GM12878 (cell line): ENCODE measurements around the gene MACROD2. TPM values are rescaled to one million over a fixed set of nuclear protein-coding genes. Genes with fewer than 3 reads are reported as not detected.

ENCODE experiments used
- ATAC-seq: fragments of 200-7000 bp; cut with Tn5 transposase; 3 replicates; pipeline ENCODE4 v1.9.1; 2020; ENCODE audit warnings: mild to moderate bottlenecking, moderate library complexity
- BruUV-seq: library from RNA; stranded (reverse); fragments of 400-500 nt; replicated peaks from 2 replicates; lab custom pipeline; 2021; lab: Mats Ljungman, UMichigan
- CTCF ChIA-PET: fragments of 300-600 bp; sonication (Branson Sonifier 250); formaldehyde crosslinking; extraction: SDS; loops from one replicate; lab custom pipeline; 2021; ENCODE audit warnings: inconsistent platforms; lab: Yijun Ruan, JAX
- POLR2A ChIA-PET: fragments of 350-600 bp; formaldehyde crosslinking; extraction: SDS; loops from one replicate; lab custom pipeline; 2021; ENCODE audit warnings: inconsistent platforms; lab: Charles Lee
- RAD21 ChIA-PET: fragments of 300-600 bp; sonication (Branson Sonifier 250); formaldehyde crosslinking; loops from one replicate; lab custom pipeline; 2023; ENCODE audit warnings: antibody characterized with exemption; ENCODE audit not compliant: unreplicated experiment; lab: Charles Lee
- SMC1A ChIA-PET: fragments of 300-600 bp; sonication (Branson Sonifier 250); formaldehyde crosslinking; loops from one replicate; lab custom pipeline; 2023; ENCODE audit not compliant: unreplicated experiment, uncharacterized antibody; lab: Charles Lee
- DNase-seq: peaks from one replicate; pipeline ENCODE4 v3.0.0-alpha.2; 2011; ENCODE audit warnings: low read depth, low spot score
- FAIRE-seq: peaks from 3 replicates; lab custom pipeline; 2011; peaks lifted over from hg19 to GRCh38; lab: Jason Lieb, UNC
- H2AFZ ChIP-seq: 2 replicates; pipeline ENCODE4 v1.6.0; 2011; ENCODE audit warnings: low read depth, low read length, control low read depth; ENCODE audit not compliant: control insufficient read depth
- H3K27ac ChIP-seq: 2 replicates; pipeline ENCODE4 v1.5.1; 2011; ENCODE audit warnings: control low read depth; ENCODE audit not compliant: control insufficient read depth, insufficient read depth
- H3K27me3 ChIP-seq, 2 experiments: replicated peaks in 1 of 2; 2 replicates each; pipeline versions ENCODE4 v1.6.0 to v1.6.1; 2011; ENCODE audit warnings: low read length in 1 of 2; ENCODE audit not compliant: control insufficient read depth in 2 of 2, insufficient read depth in 2 of 2
- H3K36me3 ChIP-seq, 2 experiments: 2 replicates each; pipeline ENCODE4 v1.5.1; 2011; ENCODE audit warnings: low read length in 1 of 2; ENCODE audit not compliant: control insufficient read depth in 2 of 2, insufficient read depth in 2 of 2
- H3K4me1 ChIP-seq: 2 replicates; pipeline ENCODE4 v1.6.1; 2011; ENCODE audit warnings: mild to moderate bottlenecking, low read length, moderate library complexity, mixed read lengths; ENCODE audit not compliant: control insufficient read depth, insufficient read depth
- H3K4me2 ChIP-seq: 2 replicates; pipeline ENCODE4 v1.6.0; 2011; ENCODE audit warnings: control low read depth; ENCODE audit not compliant: control insufficient read depth, insufficient read depth
- H3K4me3 ChIP-seq: fragments of 200-600 bp; sonication (generic); 2 replicates; pipeline ENCODE4 v1.5.1; 2016
- H3K79me2 ChIP-seq: 2 replicates; pipeline ENCODE4 v1.6.0; 2011; ENCODE audit warnings: low read length; ENCODE audit not compliant: control insufficient read depth, insufficient read depth
- H3K9ac ChIP-seq: 2 replicates; pipeline ENCODE4 v1.8.0; 2011; ENCODE audit warnings: low read length, control low read depth, mixed read lengths; ENCODE audit not compliant: control insufficient read depth, insufficient read depth
- H3K9me3 ChIP-seq: replicated peaks from 3 replicates; pipeline ENCODE4 v1.5.1; 2011; ENCODE audit warnings: mild to moderate bottlenecking, low read length; ENCODE audit not compliant: control insufficient read depth, insufficient read depth
- H4K20me1 ChIP-seq: 2 replicates; pipeline ENCODE4 v1.6.0; 2011; ENCODE audit not compliant: control insufficient read depth, insufficient read depth
- POLR2AphosphoS2 ChIP-seq: IDR thresholded peaks from 2 replicates; pipeline ENCODE4 v1.6.1; 2011; ENCODE audit warnings: low read depth, mild to moderate bottlenecking, low read length, improper control_type of control experiment, moderate library complexity
- SRF ChIP-seq, 2 experiments: IDR thresholded peaks; 2 replicates each; pipeline ENCODE4 v1.6.1; 2011; ENCODE audit warnings: low read depth in 2 of 2, low read length in 2 of 2, mild to moderate bottlenecking in 1 of 2, moderate library complexity in 1 of 2
- TCF12 ChIP-seq: IDR thresholded peaks from 2 replicates; pipeline ENCODE4 v1.6.1; 2011; ENCODE audit warnings: low read depth, mild to moderate bottlenecking, low read length
- ZBED1 ChIP-seq: IDR thresholded peaks from 2 replicates; pipeline ENCODE4 v1.6.1; 2016; ENCODE audit warnings: borderline replicate concordance
- ZNF384 ChIP-seq: IDR thresholded peaks from 2 replicates; pipeline ENCODE4 v1.6.1; 2012; ENCODE audit warnings: low read depth, mild to moderate bottlenecking, low read length, improper control_type of control experiment, borderline replicate concordance
- ZZZ3 ChIP-seq: IDR thresholded peaks from 2 replicates; pipeline ENCODE4 v1.6.1; 2011; ENCODE audit warnings: low read depth; ENCODE audit not compliant: control insufficient read depth, insufficient read length
- WGBS: methylation state at CpG from one replicate; pipeline ENCODE4 v1.1.6; 2016; ENCODE audit warnings: low lambda C conversion rate; ENCODE audit not compliant: insufficient replicate concordance, insufficient coverage; ENCODE audit errors: missing lambda C conversion rate; 5-methylcytosine and 5-hydroxymethylcytosine counted together
- in situ Hi-C: fragments of 300-500 bp; cut with MboI; formaldehyde crosslinking; loops from 9 replicates; pipeline ENCODE4 v1.14.3; 2018; ENCODE audit warnings: mixed read lengths
- intact Hi-C: fragments of 100-400 bp; cut with micrococcal nuclease; formaldehyde crosslinking; loops from one replicate; pipeline ENCODE4 v1.14.2; 2022; ENCODE audit not compliant: unreplicated experiment
- polyA plus RNA-seq, 11 experiments: library from polyadenylated mRNA; depleted of rRNA in 4 of 11; unstranded in 6 of 11; stranded (reverse) in 5 of 11; fragments of >200 nt; fragmentation: Nextera tagmentation in 4 of 11; fragmentation: Illumina TruSeq in 1 of 11; extraction: Ambion mirVana in 4 of 11; extraction: Trizol in 1 of 11; gene quantifications; 1 replicate in 1 of 11; 2 replicates in 10 of 11; pipeline versions ENCODE4 v1.2.1 to v1.2.3, GENCODE V29; 2011 to 2016; ENCODE audit warnings: inconsistent platforms in 2 of 11, missing spikeins in 2 of 11, low read depth in 1 of 11
- total RNA-seq, 4 experiments: library from RNA; depleted of rRNA in 3 of 4; stranded (reverse); fragments of >200 nt in 3 of 4; fragmentation: Illumina TruSeq in 1 of 4; extraction: Trizol in 1 of 4; gene quantifications; 2 replicates each; pipeline versions ENCODE4 v1.2.1 to v1.2.3, GENCODE V29; 2013 to 2021
- TF ChIP-seq, protein P1 (sequence below): fragments of 150-350 bp; IDR thresholded peaks from 2 replicates; pipeline ENCODE4 v1.6.1; 2014; ENCODE audit warnings: mild to moderate bottlenecking, low read depth, low read length
- TF ChIP-seq, protein P2 (sequence below): fragments of 450-650 bp; IDR thresholded peaks from 2 replicates; pipeline ENCODE4 v1.6.1; 2017; ENCODE audit warnings: mild to moderate bottlenecking, moderate library complexity
- TF ChIP-seq, protein P3 (sequence below): IDR thresholded peaks from 2 replicates; pipeline ENCODE4 v1.6.1; 2012; ENCODE audit warnings: low read length, inconsistent platforms

The MACROD2 gene
- total and polyA plus RNA-seq, 10 of the 15 experiments (the other 5 are each of a cell fraction or from before 2014, with no cell fraction given): 1.1 to 21.5 (median 2.2) TPM

DNA sequence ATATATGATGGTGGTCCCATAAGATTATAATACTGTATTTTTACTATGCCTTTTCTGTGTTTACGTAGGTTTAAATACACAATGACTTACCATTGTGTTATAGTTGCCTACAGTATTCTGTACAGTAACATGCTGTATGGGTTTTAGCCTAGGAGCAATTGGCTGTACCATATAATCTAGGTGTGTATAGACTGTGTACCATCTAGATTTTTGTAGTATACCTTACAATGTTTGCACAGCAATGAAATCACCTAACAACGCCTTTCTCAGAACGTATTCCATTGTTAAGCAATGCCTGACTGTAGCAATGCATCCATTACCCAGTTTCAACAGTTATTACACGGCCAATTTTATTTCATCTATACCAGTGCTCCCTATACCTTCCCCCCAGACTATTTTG lies 10.7 kb downstream of the MACROD2 start:
- CTCF ChIA-PET: no interaction called here
- no peak for FAIRE-seq
- Histone ChIP-seq H3K79me2 (no peaks in the 10 kb centered on the region), H3K9ac (no peak overlapping the region), H3K27ac (no peak overlapping the region), H3K4me3 (no peak overlapping the region), H3K4me1 (no peaks in the 10 kb centered on the region), H3K36me3 (no peaks in the 10 kb centered on the region), H3K4me2 (no peak overlapping the region), H3K27me3 (no peaks in the 10 kb centered on the region), H2AFZ (no peak overlapping the region), H4K20me1 (no peaks in the 10 kb centered on the region), H3K9me3 (no peaks in the 10 kb centered on the region)
- POLR2A ChIA-PET: interaction anchor here (0.7 kb wide), 1 partner anchor 13 kb away, joined by 4 read pairs; no protein-coding TSS in a partner anchor
- SMC1A ChIA-PET: no interaction called here
- RAD21 ChIA-PET: no interaction called here
- intact Hi-C loops: no loop called here
- no peak for ATAC-seq
- no peak for DNase-seq
- in situ Hi-C loops: no loop called here
- BruUV-seq: no TSS peak
- WGBS: 0% methylated on average over 4 of the region's 4 CpGs
- TF ChIP-seq ZNF384: no peak
- TF ChIP-seq, protein P1, sequence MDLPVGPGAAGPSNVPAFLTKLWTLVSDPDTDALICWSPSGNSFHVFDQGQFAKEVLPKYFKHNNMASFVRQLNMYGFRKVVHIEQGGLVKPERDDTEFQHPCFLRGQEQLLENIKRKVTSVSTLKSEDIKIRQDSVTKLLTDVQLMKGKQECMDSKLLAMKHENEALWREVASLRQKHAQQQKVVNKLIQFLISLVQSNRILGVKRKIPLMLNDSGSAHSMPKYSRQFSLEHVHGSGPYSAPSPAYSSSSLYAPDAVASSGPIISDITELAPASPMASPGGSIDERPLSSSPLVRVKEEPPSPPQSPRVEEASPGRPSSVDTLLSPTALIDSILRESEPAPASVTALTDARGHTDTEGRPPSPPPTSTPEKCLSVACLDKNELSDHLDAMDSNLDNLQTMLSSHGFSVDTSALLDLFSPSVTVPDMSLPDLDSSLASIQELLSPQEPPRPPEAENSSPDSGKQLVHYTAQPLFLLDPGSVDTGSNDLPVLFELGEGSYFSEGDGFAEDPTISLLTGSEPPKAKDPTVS: no peak
- no peak for TF ChIP-seq POLR2AphosphoS2
- TF ChIP-seq SRF (IDR thresholded peaks at IDR 0.05; ENCODE audit: low read depth in 2 of 2, low read length in 2 of 2): no peak

DNA sequence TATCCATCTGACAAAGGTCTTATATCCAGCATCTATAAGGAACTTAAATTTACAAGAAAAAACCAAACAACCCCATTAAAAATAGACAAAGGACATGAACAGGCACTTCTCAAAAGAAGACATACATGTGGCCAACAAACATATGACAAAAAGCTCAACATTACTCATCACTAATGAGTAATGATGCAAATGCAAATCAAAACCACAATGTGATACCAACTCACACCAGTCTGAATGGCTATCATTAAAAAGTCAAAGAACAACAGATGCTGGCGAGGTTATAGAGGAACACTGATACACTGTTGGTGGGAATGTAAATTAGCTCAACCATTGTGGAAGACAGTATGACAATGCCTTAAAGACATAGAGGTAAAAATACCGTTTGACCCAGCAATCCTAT lies 13.9 kb downstream of the MACROD2 start:
- Histone ChIP-seq H3K9me3 (no peaks in the 10 kb centered on the region), H3K36me3 (no peaks in the 10 kb centered on the region), H3K27me3 (no peaks in the 10 kb centered on the region), H4K20me1 (no peaks in the 10 kb centered on the region), H3K4me1 (no peaks in the 10 kb centered on the region), H2AFZ (no peak overlapping the region), H3K27ac (no peak overlapping the region), H3K79me2 (no peaks in the 10 kb centered on the region), H3K4me3 (no peak overlapping the region), H3K4me2 (no peak overlapping the region), H3K9ac (no peak overlapping the region)
- ChIA-PET SMC1A (no interaction called here), RAD21 (no interaction called here), CTCF (no interaction called here), POLR2A (no interaction called here)
- no TSS peak for BruUV-seq
- DNase-seq (no peak), FAIRE-seq (no peak), ATAC-seq (no peak)
- intact Hi-C loops: no loop called here
- 3% methylated on average over 2 of the region's 2 CpGs for WGBS
- in situ Hi-C loops: no loop called here
- TF ChIP-seq, protein P2, sequence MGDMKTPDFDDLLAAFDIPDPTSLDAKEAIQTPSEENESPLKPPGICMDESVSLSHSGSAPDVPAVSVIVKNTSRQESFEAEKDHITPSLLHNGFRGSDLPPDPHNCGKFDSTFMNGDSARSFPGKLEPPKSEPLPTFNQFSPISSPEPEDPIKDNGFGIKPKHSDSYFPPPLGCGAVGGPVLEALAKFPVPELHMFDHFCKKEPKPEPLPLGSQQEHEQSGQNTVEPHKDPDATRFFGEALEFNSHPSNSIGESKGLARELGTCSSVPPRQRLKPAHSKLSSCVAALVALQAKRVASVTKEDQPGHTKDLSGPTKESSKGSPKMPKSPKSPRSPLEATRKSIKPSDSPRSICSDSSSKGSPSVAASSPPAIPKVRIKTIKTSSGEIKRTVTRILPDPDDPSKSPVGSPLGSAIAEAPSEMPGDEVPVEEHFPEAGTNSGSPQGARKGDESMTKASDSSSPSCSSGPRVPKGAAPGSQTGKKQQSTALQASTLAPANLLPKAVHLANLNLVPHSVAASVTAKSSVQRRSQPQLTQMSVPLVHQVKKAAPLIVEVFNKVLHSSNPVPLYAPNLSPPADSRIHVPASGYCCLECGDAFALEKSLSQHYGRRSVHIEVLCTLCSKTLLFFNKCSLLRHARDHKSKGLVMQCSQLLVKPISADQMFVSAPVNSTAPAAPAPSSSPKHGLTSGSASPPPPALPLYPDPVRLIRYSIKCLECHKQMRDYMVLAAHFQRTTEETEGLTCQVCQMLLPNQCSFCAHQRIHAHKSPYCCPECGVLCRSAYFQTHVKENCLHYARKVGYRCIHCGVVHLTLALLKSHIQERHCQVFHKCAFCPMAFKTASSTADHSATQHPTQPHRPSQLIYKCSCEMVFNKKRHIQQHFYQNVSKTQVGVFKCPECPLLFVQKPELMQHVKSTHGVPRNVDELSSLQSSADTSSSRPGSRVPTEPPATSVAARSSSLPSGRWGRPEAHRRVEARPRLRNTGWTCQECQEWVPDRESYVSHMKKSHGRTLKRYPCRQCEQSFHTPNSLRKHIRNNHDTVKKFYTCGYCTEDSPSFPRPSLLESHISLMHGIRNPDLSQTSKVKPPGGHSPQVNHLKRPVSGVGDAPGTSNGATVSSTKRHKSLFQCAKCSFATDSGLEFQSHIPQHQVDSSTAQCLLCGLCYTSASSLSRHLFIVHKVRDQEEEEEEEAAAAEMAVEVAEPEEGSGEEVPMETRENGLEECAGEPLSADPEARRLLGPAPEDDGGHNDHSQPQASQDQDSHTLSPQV: no peak
- TF ChIP-seq TCF12 (no peak), ZBED1 (no peak), ZZZ3 (no peak), SRF (IDR thresholded peaks at IDR 0.05; ENCODE audit: low read depth in 2 of 2, low read length in 2 of 2) (no peak)
- TF ChIP-seq, protein P3, sequence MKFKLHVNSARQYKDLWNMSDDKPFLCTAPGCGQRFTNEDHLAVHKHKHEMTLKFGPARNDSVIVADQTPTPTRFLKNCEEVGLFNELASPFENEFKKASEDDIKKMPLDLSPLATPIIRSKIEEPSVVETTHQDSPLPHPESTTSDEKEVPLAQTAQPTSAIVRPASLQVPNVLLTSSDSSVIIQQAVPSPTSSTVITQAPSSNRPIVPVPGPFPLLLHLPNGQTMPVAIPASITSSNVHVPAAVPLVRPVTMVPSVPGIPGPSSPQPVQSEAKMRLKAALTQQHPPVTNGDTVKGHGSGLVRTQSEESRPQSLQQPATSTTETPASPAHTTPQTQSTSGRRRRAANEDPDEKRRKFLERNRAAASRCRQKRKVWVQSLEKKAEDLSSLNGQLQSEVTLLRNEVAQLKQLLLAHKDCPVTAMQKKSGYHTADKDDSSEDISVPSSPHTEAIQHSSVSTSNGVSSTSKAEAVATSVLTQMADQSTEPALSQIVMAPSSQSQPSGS: no peak
